ENCODE results near the gene PLXNA2. TPM values are rescaled to one million over a fixed set of nuclear protein-coding genes. Genes with fewer than 3 reads are reported as not detected.

Gene PLXNA2
- total and polyA plus RNA-seq, 2 of the 8 experiments (the other 6 are each of a cell fraction or from before 2014, with no cell fraction given): 0.33 to 1.5 TPM

GRCh38 chr1:208174731-208175507, 69.3 kb downstream of the PLXNA2 start:
- Histone ChIP-seq H3K4me1 (replicated peaks in 1 of 4; ENCODE audit: control insufficient read depth in 3 of 4, insufficient read depth in 4 of 4, low read length in 3 of 4) (peaks cover 8 to 32% (median 14%) of the 10 kb centered on the region in 4 experiments), H3K79me1 (ENCODE audit: low read depth, low read length) (no peaks in the 10 kb centered on the region), H4K5ac (ENCODE audit: insufficient read length, low read depth, low read length) (no peak overlapping the region), H2BK12ac (ENCODE audit: low read depth, low read length) (no peak overlapping the region), H3K23me2 (ENCODE audit: low read depth, low read length) (no peaks in the 10 kb centered on the region), H3K23ac (ENCODE audit: insufficient read length) (no peak overlapping the region), H3K4ac (replicated peaks; ENCODE audit: insufficient read length, low read depth, low read length) (no peak overlapping the region), H2AFZ (ENCODE audit: low read length) (no peak overlapping the region), H3K56ac (replicated peaks; ENCODE audit: insufficient read length, low read depth, low read length) (no peak overlapping the region), H3K4me2 (ENCODE audit: insufficient read depth in 1 of 2, low read depth in 2 of 2, low read length in 2 of 2) (no peak overlapping the region), H3K27me3 (replicated peaks in 1 of 4; ENCODE audit: control insufficient read depth in 3 of 4, extremely low read depth in 1 of 4, insufficient read depth in 3 of 4, low read length in 3 of 4) (no peaks in the 10 kb centered on the region), H3K9me3 (ENCODE audit: insufficient read depth in 2 of 2, low read depth in 1 of 2, low read length in 1 of 2) (no peaks in the 10 kb centered on the region), H4K8ac (ENCODE audit: extremely low read depth, insufficient read depth, low read length) (no peak overlapping the region), H3K9ac (replicated peaks in 1 of 4; ENCODE audit: extremely low read depth in 1 of 4, low read depth in 3 of 4, low read length in 3 of 4) (no peak overlapping the region), H4K20me1 (replicated peaks in 1 of 2; ENCODE audit: control insufficient read depth in 1 of 2, insufficient read depth in 2 of 2, low read length in 2 of 2) (no peaks in the 10 kb centered on the region), H4K91ac (replicated peaks; ENCODE audit: insufficient read length, low read length) (no peak overlapping the region), H3K18ac (ENCODE audit: extremely low read depth, low read length) (no peak overlapping the region), H2BK5ac (ENCODE audit: low read depth, low read length) (no peak overlapping the region), H3K79me2 (ENCODE audit: control insufficient read depth in 1 of 2, insufficient read depth in 2 of 2, low read length in 2 of 2) (no peaks in the 10 kb centered on the region), H2BK120ac (replicated peaks; ENCODE audit: low read depth, low read length) (no peak overlapping the region), H3K4me3 (ENCODE audit: extremely low read depth in 1 of 4, insufficient read depth in 2 of 4, low read depth in 3 of 4, low read length in 4 of 4) (no peak overlapping the region), H2AK5ac (ENCODE audit: low read depth, low read length) (no peak overlapping the region), H2BK20ac (ENCODE audit: low read length) (no peak overlapping the region; the same call in 1 of the 2 replicates), H3K27ac (ENCODE audit: low read depth, low read length) (no peak overlapping the region), H2BK15ac (ENCODE audit: low read length) (0 out of 2 replicates have a peak overlapping the region, but pooled peaks have one; percentile 40), H3K36me3 (ENCODE audit: control insufficient read depth in 2 of 4, insufficient read depth in 4 of 4, low read length in 3 of 4) (no peaks in the 10 kb centered on the region), H3K14ac (ENCODE audit: insufficient read length) (no peak overlapping the region)
- POLR2A ChIA-PET (ENCODE audit: partially characterized antibody): interaction anchor here (1.0 kb wide), 1 partner anchor 12 kb away, joined by 3 read pairs; no protein-coding TSS in a partner anchor
- CTCF ChIA-PET (ENCODE audit: partially characterized antibody): interaction anchor here (0.6 to 4.7 kb wide), 10 partner anchors 9 to 179 kb away, joined by 3 to 28 read pairs (median 3); partner anchors contain the start of gene PLXNA2
- no peak for DNase-seq (ENCODE audit: low read depth in 1 of 2, low spot score in 2 of 2)
- FAIRE-seq: no peak
- 79% methylated on average over 6 of the region's 6 CpGs; no CpG with 5 or more reads in 1 of the 2 experiments for WGBS, 2 experiments (ENCODE audit: extremely low coverage in 1 of 2, insufficient coverage in 1 of 2, insufficient read length in 1 of 2, insufficient replicate concordance in 2 of 2, low coverage in 1 of 2, low lambda C conversion rate in 2 of 2, missing lambda C conversion rate in 1 of 2)
- TF ChIP-seq RNF2 (IDR thresholded peaks at IDR 0.05; ENCODE audit: borderline replicate concordance, low read depth, low read length, missing control alignments, poor library complexity, severe bottlenecking) (no peak), CBX5 (IDR thresholded peaks at IDR 0.05; ENCODE audit: low read depth, low read length) (no peak), FOSL1 (IDR thresholded peaks at IDR 0.05; ENCODE audit: insufficient read depth, low read depth, low read length) (no peak), ATF3 (IDR thresholded peaks at IDR 0.05; ENCODE audit: insufficient read depth, low read depth, low read length) (no peak)
